ENCODE measurements around the gene SCAMP2. TPM values are rescaled to one million over a fixed set of nuclear protein-coding genes. Genes with fewer than 3 reads are reported as not detected.

Gene SCAMP2
- total and polyA plus RNA-seq, 2 donors (not counting 1 experiment from before 2014, with no cell fraction given): 15.5 to 86.2 TPM

GRCh38 chr15:74893627-74894026 lies 20.5 kb upstream of the SCAMP2 start:
- Histone ChIP-seq H2AFZ (ENCODE audit: low read length) (no peak overlapping the region), H3K79me2 (ENCODE audit: control insufficient read depth, insufficient read depth, low read length) (peaks cover 4% of the 10 kb centered on the region), H3K4me3 (replicated peaks in 1 of 4; ENCODE audit: control extremely low read depth in 1 of 4, insufficient read depth in 1 of 4, low read depth in 3 of 4, low read length in 4 of 4) (no peak overlapping the region), H3K36me3 (ENCODE audit: control insufficient read depth, insufficient read depth, low read length) (peaks cover 18% of the 10 kb centered on the region), H3K4me2 (ENCODE audit: extremely low read depth, insufficient read depth, low read length) (no peak overlapping the region), H4K20me1 (ENCODE audit: control insufficient read depth, extremely low read depth, insufficient read depth, low read length) (peaks cover 1% of the 10 kb centered on the region), H3K27ac (ENCODE audit: insufficient read depth, low read length) (no peak overlapping the region), H3K27me3 (ENCODE audit: control insufficient read depth, insufficient read depth, low read length) (no peaks in the 10 kb centered on the region), H3K4me1 (ENCODE audit: control insufficient read depth, extremely low read depth, insufficient read depth, low read length) (peaks cover 4% of the 10 kb centered on the region), H3K9me3 (ENCODE audit: control insufficient read depth, insufficient read depth, low read depth, low read length) (no peaks in the 10 kb centered on the region), H3K9ac (ENCODE audit: insufficient read depth, low read length) (no peak overlapping the region)
- TF ChIP-seq CTCF (conservative IDR thresholded peaks at IDR 0.05 in 1 of 2, IDR thresholded peaks at IDR 0.05 in 1 of 2; ENCODE audit: low read depth in 1 of 2, low read length in 2 of 2) (no peak), EZH2 (IDR thresholded peaks at IDR 0.05; ENCODE audit: low read length, missing control alignments) (no peak)
- DNase-seq (ENCODE audit: low read depth in 2 of 2): no peak

GRCh38 chr15:74892931-74893330 lies 19.8 kb upstream of the SCAMP2 start:
- H3K9ac ChIP-seq (ENCODE audit: insufficient read depth, low read length): no peak overlapping the region
- TF ChIP-seq EZH2 (IDR thresholded peaks at IDR 0.05; ENCODE audit: low read length, missing control alignments) (no peak), CTCF (conservative IDR thresholded peaks at IDR 0.05 in 1 of 2, IDR thresholded peaks at IDR 0.05 in 1 of 2; ENCODE audit: low read depth in 1 of 2, low read length in 2 of 2) (no peak)
- no peak overlapping the region for H3K27ac ChIP-seq (ENCODE audit: insufficient read depth, low read length)
- H3K27me3 ChIP-seq (ENCODE audit: control insufficient read depth, insufficient read depth, low read length): no peaks in the 10 kb centered on the region
- H3K4me2 ChIP-seq (ENCODE audit: extremely low read depth, insufficient read depth, low read length): no peak overlapping the region
- H3K9me3 ChIP-seq (ENCODE audit: control insufficient read depth, insufficient read depth, low read depth, low read length): no peaks in the 10 kb centered on the region
- peaks cover 1% of the 10 kb centered on the region for H4K20me1 ChIP-seq (ENCODE audit: control insufficient read depth, extremely low read depth, insufficient read depth, low read length)
- peaks cover 18% of the 10 kb centered on the region for H3K36me3 ChIP-seq (ENCODE audit: control insufficient read depth, insufficient read depth, low read length)
- no peak for DNase-seq (ENCODE audit: low read depth in 2 of 2)
- no peak overlapping the region for H3K4me3 ChIP-seq (replicated peaks in 1 of 4; ENCODE audit: control extremely low read depth in 1 of 4, insufficient read depth in 1 of 4, low read depth in 3 of 4, low read length in 4 of 4)
- no peak overlapping the region for H2AFZ ChIP-seq (ENCODE audit: low read length)
- H3K4me1 ChIP-seq (ENCODE audit: control insufficient read depth, extremely low read depth, insufficient read depth, low read length): peaks cover 4% of the 10 kb centered on the region
- peaks cover 4% of the 10 kb centered on the region for H3K79me2 ChIP-seq (ENCODE audit: control insufficient read depth, insufficient read depth, low read length)

- H3K27ac ChIP-seq (ENCODE audit: insufficient read depth, low read length): no peak overlapping the region
These were observed 19.1 kb upstream of the SCAMP2 start for GRCh38 chr15:74892313-74892712.

More at GRCh38 chr15:74892313-74892712, 19.1 kb upstream of the SCAMP2 start:
- no peak overlapping the region for H3K4me2 ChIP-seq (ENCODE audit: extremely low read depth, insufficient read depth, low read length)
- H3K4me1 ChIP-seq (ENCODE audit: control insufficient read depth, extremely low read depth, insufficient read depth, low read length): peaks cover 4% of the 10 kb centered on the region
- H3K4me3 ChIP-seq (replicated peaks in 1 of 4; ENCODE audit: control extremely low read depth in 1 of 4, insufficient read depth in 1 of 4, low read depth in 3 of 4, low read length in 4 of 4): no peak overlapping the region
- no peaks in the 10 kb centered on the region for H4K20me1 ChIP-seq (ENCODE audit: control insufficient read depth, extremely low read depth, insufficient read depth, low read length)
- no peak overlapping the region for H3K9ac ChIP-seq (ENCODE audit: insufficient read depth, low read length)
- no peaks in the 10 kb centered on the region for H3K9me3 ChIP-seq (ENCODE audit: control insufficient read depth, insufficient read depth, low read depth, low read length)
- DNase-seq (ENCODE audit: low read depth in 2 of 2): no peak
- peaks cover 4% of the 10 kb centered on the region for H3K79me2 ChIP-seq (ENCODE audit: control insufficient read depth, insufficient read depth, low read length)
- no peak overlapping the region for H2AFZ ChIP-seq (ENCODE audit: low read length)
- peaks cover 17% of the 10 kb centered on the region for H3K36me3 ChIP-seq (ENCODE audit: control insufficient read depth, insufficient read depth, low read length)
- no peak for TF ChIP-seq EZH2 (IDR thresholded peaks at IDR 0.05; ENCODE audit: low read length, missing control alignments)
- TF ChIP-seq CTCF (conservative IDR thresholded peaks at IDR 0.05 in 1 of 2, IDR thresholded peaks at IDR 0.05 in 1 of 2; ENCODE audit: low read depth in 1 of 2, low read length in 2 of 2): no peak
- no peaks in the 10 kb centered on the region for H3K27me3 ChIP-seq (ENCODE audit: control insufficient read depth, insufficient read depth, low read length)
